Measurements from ENCODE around the gene ZMYM5. TPM values are rescaled to one million over a fixed set of nuclear protein-coding genes. Genes with fewer than 3 reads are reported as not detected.
A peak's percentile ranks its signal among the peaks of the same experiment; 100 is the strongest.

The ZMYM5 gene
- total and polyA plus RNA-seq, 2 of the 13 experiments (the other 11 are each of a cell fraction or from before 2014, with no cell fraction given), result 7.8 to 9.4 TPM

DNA sequence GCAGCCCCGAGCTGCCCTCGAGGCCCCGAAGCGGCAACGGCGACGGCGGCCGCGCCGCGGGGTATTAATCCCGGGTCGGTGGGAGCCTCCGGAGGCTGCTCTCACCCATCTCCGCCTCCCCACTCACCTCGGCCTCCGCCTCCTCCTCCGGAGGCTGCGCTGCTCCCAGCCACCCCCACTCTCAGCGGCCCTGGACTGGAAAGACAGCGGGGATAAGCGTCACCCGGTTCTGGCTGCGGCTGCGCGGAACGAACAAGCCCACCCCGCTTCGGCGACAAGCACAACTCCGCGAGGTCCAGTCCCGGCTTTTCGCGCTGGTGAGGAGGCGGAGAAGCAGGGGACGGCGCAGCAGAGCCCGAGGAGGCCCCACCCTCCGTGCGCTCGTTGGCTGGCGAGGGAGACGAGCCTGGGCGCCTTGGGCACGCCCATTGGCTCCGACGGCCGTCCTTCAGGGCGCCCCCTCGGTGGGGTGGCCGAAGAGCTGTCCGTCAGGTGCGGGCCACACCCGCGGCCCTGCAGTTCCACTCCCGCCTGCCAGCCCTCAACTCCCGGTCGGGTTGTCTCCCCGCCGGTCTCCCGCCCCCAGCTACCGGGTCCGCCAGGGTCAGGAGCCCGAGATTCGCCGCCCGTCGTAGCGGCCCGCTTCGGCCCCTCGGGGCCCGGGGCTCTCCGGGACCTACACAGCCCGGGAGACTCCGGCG, at the start of gene ZMYM5 (continued):
- TF ChIP-seq IKZF4 (CRISPR knock-in tag; IDR thresholded peaks at IDR 0.05; ENCODE audit: borderline replicate concordance, low read depth, not compliant biosample characterization) (no peak), ZNF660 (CRISPR knock-in tag; IDR thresholded peaks at IDR 0.05; ENCODE audit: borderline replicate concordance, low read depth) (no peak; the same call in 1 of the 2 replicates), ZNF530 (CRISPR knock-in tag; IDR thresholded peaks at IDR 0.05; ENCODE audit: low read depth) (no peak), REXO4 (CRISPR knock-in tag; IDR thresholded peaks at IDR 0.05; ENCODE audit: borderline replicate concordance) (no peak), FOXA3 (CRISPR knock-in tag; IDR thresholded peaks at IDR 0.05) (0 out of 2 replicates have a peak, but pooled peaks have one; percentile 8), HOXA3 (CRISPR knock-in tag; IDR thresholded peaks at IDR 0.05) (peak; percentile 11; the same call in 1 of the 2 replicates), ZKSCAN8 (CRISPR knock-in tag; IDR thresholded peaks at IDR 0.05; ENCODE audit: borderline replicate concordance) (no peak), FOXP1 (IDR thresholded peaks at IDR 0.05) (no peak), FOXP1 (CRISPR knock-in tag; IDR thresholded peaks at IDR 0.05) (no peak), KAT7 (CRISPR knock-in tag; IDR thresholded peaks at IDR 0.05; ENCODE audit: borderline replicate concordance) (no peak), U2AF2 (IDR thresholded peaks at IDR 0.05; ENCODE audit: low read depth, low read length) (no peak), TRAFD1 (CRISPR knock-in tag; IDR thresholded peaks at IDR 0.05; ENCODE audit: borderline replicate concordance) (no peak), MED8 (CRISPR knock-in tag; IDR thresholded peaks at IDR 0.05; ENCODE audit: insufficient replicate concordance) (no peak), ZNF678 (CRISPR knock-in tag; IDR thresholded peaks at IDR 0.05) (no peak), ONECUT2 (CRISPR knock-in tag; IDR thresholded peaks at IDR 0.05) (no peak), GABPB1 (CRISPR knock-in tag; IDR thresholded peaks at IDR 0.05) (peak; percentile 83), ATM (IDR thresholded peaks at IDR 0.05; ENCODE audit: borderline replicate concordance) (no peak), MTA3 (CRISPR knock-in tag; IDR thresholded peaks at IDR 0.05) (no peak), MBNL3 (CRISPR knock-in tag; conservative IDR thresholded peaks at IDR 0.05) (no peak)
- TF ChIP-seq, protein P1, sequence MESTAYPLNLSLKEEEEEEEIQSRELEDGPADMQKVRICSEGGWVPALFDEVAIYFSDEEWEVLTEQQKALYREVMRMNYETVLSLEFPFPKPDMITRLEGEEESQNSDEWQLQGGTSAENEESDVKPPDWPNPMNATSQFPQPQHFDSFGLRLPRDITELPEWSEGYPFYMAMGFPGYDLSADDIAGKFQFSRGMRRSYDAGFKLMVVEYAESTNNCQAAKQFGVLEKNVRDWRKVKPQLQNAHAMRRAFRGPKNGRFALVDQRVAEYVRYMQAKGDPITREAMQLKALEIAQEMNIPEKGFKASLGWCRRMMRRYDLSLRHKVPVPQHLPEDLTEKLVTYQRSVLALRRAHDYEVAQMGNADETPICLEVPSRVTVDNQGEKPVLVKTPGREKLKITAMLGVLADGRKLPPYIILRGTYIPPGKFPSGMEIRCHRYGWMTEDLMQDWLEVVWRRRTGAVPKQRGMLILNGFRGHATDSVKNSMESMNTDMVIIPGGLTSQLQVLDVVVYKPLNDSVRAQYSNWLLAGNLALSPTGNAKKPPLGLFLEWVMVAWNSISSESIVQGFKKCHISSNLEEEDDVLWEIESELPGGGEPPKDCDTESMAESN (CRISPR knock-in tag; conservative IDR thresholded peaks at IDR 0.05), result 0 out of 2 replicates have a peak, but pooled peaks have one; percentile 14
- TF ChIP-seq, protein P2, sequence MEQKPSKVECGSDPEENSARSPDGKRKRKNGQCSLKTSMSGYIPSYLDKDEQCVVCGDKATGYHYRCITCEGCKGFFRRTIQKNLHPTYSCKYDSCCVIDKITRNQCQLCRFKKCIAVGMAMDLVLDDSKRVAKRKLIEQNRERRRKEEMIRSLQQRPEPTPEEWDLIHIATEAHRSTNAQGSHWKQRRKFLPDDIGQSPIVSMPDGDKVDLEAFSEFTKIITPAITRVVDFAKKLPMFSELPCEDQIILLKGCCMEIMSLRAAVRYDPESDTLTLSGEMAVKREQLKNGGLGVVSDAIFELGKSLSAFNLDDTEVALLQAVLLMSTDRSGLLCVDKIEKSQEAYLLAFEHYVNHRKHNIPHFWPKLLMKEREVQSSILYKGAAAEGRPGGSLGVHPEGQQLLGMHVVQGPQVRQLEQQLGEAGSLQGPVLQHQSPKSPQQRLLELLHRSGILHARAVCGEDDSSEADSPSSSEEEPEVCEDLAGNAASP (CRISPR knock-in tag; IDR thresholded peaks at IDR 0.05; ENCODE audit: borderline replicate concordance), result no peak
- TF ChIP-seq, protein P3, sequence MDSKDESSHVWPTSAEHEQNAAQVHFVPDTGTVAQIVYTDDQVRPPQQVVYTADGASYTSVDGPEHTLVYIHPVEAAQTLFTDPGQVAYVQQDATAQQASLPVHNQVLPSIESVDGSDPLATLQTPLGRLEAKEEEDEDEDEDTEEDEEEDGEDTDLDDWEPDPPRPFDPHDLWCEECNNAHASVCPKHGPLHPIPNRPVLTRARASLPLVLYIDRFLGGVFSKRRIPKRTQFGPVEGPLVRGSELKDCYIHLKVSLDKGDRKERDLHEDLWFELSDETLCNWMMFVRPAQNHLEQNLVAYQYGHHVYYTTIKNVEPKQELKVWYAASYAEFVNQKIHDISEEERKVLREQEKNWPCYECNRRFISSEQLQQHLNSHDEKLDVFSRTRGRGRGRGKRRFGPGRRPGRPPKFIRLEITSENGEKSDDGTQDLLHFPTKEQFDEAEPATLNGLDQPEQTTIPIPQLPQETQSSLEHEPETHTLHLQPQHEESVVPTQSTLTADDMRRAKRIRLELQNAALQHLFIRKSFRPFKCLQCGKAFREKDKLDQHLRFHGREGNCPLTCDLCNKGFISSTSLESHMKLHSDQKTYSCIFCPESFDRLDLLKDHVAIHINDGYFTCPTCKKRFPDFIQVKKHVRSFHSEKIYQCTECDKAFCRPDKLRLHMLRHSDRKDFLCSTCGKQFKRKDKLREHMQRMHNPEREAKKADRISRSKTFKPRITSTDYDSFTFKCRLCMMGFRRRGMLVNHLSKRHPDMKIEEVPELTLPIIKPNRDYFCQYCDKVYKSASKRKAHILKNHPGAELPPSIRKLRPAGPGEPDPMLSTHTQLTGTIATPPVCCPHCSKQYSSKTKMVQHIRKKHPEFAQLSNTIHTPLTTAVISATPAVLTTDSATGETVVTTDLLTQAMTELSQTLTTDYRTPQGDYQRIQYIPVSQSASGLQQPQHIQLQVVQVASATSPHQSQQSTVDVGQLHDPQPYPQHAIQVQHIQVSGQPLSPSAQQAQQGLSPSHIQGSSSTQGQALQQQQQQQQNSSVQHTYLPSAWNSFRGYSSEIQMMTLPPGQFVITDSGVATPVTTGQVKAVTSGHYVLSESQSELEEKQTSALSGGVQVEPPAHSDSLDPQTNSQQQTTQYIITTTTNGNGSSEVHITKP (CRISPR knock-in tag; IDR thresholded peaks at IDR 0.05; ENCODE audit: low read depth), result no peak

Data from HepG2 (cell line).